WTC11 (cell line): ENCODE data around the gene DTNB. TPM values are rescaled to one million over a fixed set of nuclear protein-coding genes. Genes with fewer than 3 reads are reported as not detected.

ENCODE experiments used
- ATAC-seq: fragments of 200-7000 bp; cut with Tn5 transposase; 2 replicates; pipeline ENCODE4 v1.10.0; 2021; ENCODE audit warnings: mild to moderate bottlenecking, moderate library complexity
- CTCF ChIA-PET: fragments of 300-600 bp; sonication (Branson Sonifier 250); formaldehyde crosslinking; loops from one replicate; lab custom pipeline; 2021; ENCODE audit warnings: antibody characterized with exemption; lab: Charles Lee
- POLR2A ChIA-PET: fragments of 350-600 bp; sonication (Branson Sonifier 250); formaldehyde crosslinking; loops from one replicate; lab custom pipeline; 2021; ENCODE audit warnings: antibody characterized with exemption; lab: Charles Lee
- DNase-seq: peaks from one replicate; pipeline ENCODE4 v3.0.0; 2021; ENCODE audit warnings: low spot score
- H3K27ac Mint-ChIP-seq: 2 replicates; pipeline ENCODE4 v1.8.0; 2021; ENCODE audit warnings: mixed read lengths
- H3K27me3 Mint-ChIP-seq: 2 replicates; pipeline ENCODE4 v1.8.0; 2021; ENCODE audit warnings: low read depth, mild to moderate bottlenecking, moderate library complexity, mixed read lengths
- H3K36me3 Mint-ChIP-seq: 2 replicates; pipeline ENCODE4 v1.8.0; 2021; ENCODE audit warnings: mixed read lengths
- H3K4me1 Mint-ChIP-seq: 2 replicates; pipeline ENCODE4 v1.8.0; 2022; ENCODE audit warnings: mixed read lengths
- H3K4me3 Mint-ChIP-seq: 2 replicates; pipeline ENCODE4 v1.8.0; 2021; ENCODE audit warnings: mild to moderate bottlenecking, moderate library complexity, mixed read lengths
- H3K9me3 Mint-ChIP-seq: 2 replicates; pipeline ENCODE4 v1.8.0; 2021; ENCODE audit warnings: mixed read lengths
- ATF6 ChIP-seq: sonication (generic); formaldehyde crosslinking; IDR thresholded peaks from 2 replicates; pipeline ENCODE4 v1.8.1; 2023; ENCODE audit warnings: mild to moderate bottlenecking, missing genetic modification reagents
- FOXJ3 ChIP-seq: sonication (generic); formaldehyde crosslinking; IDR thresholded peaks from 2 replicates; pipeline ENCODE4 v1.9.0; 2021; ENCODE audit warnings: missing genetic modification reagents, mild to moderate bottlenecking, borderline replicate concordance
- GABPB1 ChIP-seq: sonication (generic); formaldehyde crosslinking; IDR thresholded peaks from 2 replicates; pipeline ENCODE4 v1.8.1; 2023; ENCODE audit warnings: mild to moderate bottlenecking, missing genetic modification reagents
- HMGA2 ChIP-seq: fragments of 250-450 bp; sonication (Bioruptor Pico); IDR thresholded peaks from 2 replicates; pipeline ENCODE4 v1.4.0; 2021; ENCODE audit warnings: mild to moderate bottlenecking, moderate library complexity
- IRF1 ChIP-seq: sonication (generic); formaldehyde crosslinking; IDR thresholded peaks from 2 replicates; pipeline ENCODE4 v1.8.0; 2023; ENCODE audit warnings: missing genetic modification reagents
- MXD4 ChIP-seq: fragments of 250-450 bp; sonication (Bioruptor Pico); IDR thresholded peaks from 2 replicates; pipeline ENCODE4 v1.8.0; 2021; ENCODE audit warnings: mild to moderate bottlenecking, moderate library complexity, borderline replicate concordance
- NFYB ChIP-seq: sonication (generic); formaldehyde crosslinking; conservative IDR thresholded peaks from 2 replicates; pipeline ENCODE4 v1.8.0; 2022; ENCODE audit warnings: low read depth, missing genetic modification reagents
- USF1 ChIP-seq: sonication (generic); formaldehyde crosslinking; IDR thresholded peaks from 2 replicates; pipeline ENCODE4 v1.8.0; 2022; ENCODE audit warnings: mild to moderate bottlenecking, missing genetic modification reagents
- USF2 ChIP-seq: sonication (generic); formaldehyde crosslinking; IDR thresholded peaks from 2 replicates; pipeline ENCODE4 v1.8.1; 2023; ENCODE audit warnings: mild to moderate bottlenecking, missing genetic modification reagents, moderate library complexity
- ZNF121 ChIP-seq: sonication (generic); formaldehyde crosslinking; IDR thresholded peaks from 2 replicates; pipeline ENCODE4 v1.8.0; 2023; ENCODE audit warnings: missing genetic modification reagents
- ZNF281 ChIP-seq: sonication (generic); formaldehyde crosslinking; IDR thresholded peaks from 2 replicates; pipeline ENCODE4 v1.8.0; 2023; ENCODE audit warnings: mild to moderate bottlenecking, missing genetic modification reagents
- ZNF317 ChIP-seq: sonication (generic); formaldehyde crosslinking; IDR thresholded peaks from 2 replicates; pipeline ENCODE4 v1.8.1; 2023; ENCODE audit warnings: low read depth, mild to moderate bottlenecking, moderate library complexity, missing genetic modification reagents, borderline replicate concordance
- ZNF671 ChIP-seq: fragments of 250-450 bp; sonication (Bioruptor Pico); IDR thresholded peaks from 2 replicates; pipeline ENCODE4 v1.8.0; 2021; ENCODE audit warnings: mild to moderate bottlenecking
- total RNA-seq: library from RNA; stranded (reverse); gene quantifications from 3 replicates; pipeline ENCODE4 v1.2.3, GENCODE V29; 2021
- TF ChIP-seq, protein P1 (sequence below): sonication (generic); formaldehyde crosslinking; IDR thresholded peaks from 2 replicates; pipeline ENCODE4 v1.8.1; 2023; ENCODE audit warnings: mild to moderate bottlenecking, missing genetic modification reagents, moderate library complexity
- TF ChIP-seq, protein P2 (sequence below): sonication (generic); formaldehyde crosslinking; IDR thresholded peaks from 2 replicates; pipeline ENCODE4 v1.8.1; 2023; ENCODE audit warnings: mild to moderate bottlenecking, moderate library complexity, missing genetic modification reagents
- TF ChIP-seq, protein P3 (sequence below): sonication (generic); formaldehyde crosslinking; IDR thresholded peaks from 2 replicates; pipeline ENCODE4 v1.8.0; 2022; ENCODE audit warnings: missing genetic modification reagents

The DTNB gene
- total RNA-seq, 1 experiment from 2014 or later, result 39.9 TPM

DNA sequence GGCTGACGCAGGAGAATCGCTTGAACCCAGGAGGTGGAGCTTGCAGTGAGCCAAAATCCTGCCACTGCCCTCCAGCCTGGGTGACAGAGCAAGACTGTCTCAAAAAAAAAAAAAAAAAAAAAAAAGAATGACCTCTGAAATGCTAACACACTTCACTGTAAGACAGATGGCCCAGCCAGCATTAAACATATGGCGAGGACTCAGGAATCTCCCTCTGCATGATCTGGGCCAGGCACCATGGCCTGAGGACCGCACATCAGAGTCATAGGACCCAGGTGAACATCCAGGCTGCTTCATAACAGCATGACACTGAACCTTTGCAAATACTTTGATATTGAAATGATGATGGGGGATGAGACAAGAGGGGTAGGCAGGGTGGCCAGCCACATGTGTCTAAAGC lies 275.6 kb downstream of the DTNB start:
- peak overlapping the region; percentile 51; the same call in 1 of the 2 replicates for H3K27ac Mint-ChIP-seq
- POLR2A ChIA-PET, result no interaction called here
- no peak for ATAC-seq

DNA sequence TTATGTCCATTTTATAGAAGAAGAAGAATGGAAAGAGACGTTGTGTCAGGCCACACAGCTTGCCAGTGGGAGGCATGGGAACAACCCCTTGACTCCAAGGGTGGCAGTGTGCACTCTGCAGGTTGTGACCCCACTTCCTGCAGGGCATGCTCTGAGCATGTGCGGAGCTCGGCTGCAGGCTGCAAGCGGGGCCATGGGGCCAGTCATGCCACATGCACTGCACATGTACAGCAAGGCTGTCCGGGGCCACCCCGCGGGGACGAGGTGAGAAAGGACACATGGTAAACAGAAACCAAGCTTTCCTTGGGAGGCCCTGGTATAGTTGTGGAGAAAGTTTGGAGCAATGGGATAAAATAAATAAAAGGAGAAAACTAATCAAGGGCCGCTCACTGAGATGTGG lies 284.2 kb downstream of the DTNB start:
- no peaks in the 10 kb centered on the region for H3K27me3 Mint-ChIP-seq
- CTCF ChIA-PET, result no interaction called here
- H3K4me1 Mint-ChIP-seq, result peaks cover 10% of the 10 kb centered on the region
- no peak for ATAC-seq
- no peak overlapping the region for H3K27ac Mint-ChIP-seq
- no peak for DNase-seq
- H3K4me3 Mint-ChIP-seq, result no peak overlapping the region
- peaks cover 21% of the 10 kb centered on the region for H3K36me3 Mint-ChIP-seq
- POLR2A ChIA-PET, result no interaction called here
- no peaks in the 10 kb centered on the region for H3K9me3 Mint-ChIP-seq
- no peak for TF ChIP-seq NFYB (CRISPR knock-in tag)
- no peak for TF ChIP-seq ZNF671 (CRISPR knock-in tag)
- no peak for TF ChIP-seq USF2 (CRISPR knock-in tag)
- no peak for TF ChIP-seq USF1 (CRISPR knock-in tag)
- TF ChIP-seq, protein P1, sequence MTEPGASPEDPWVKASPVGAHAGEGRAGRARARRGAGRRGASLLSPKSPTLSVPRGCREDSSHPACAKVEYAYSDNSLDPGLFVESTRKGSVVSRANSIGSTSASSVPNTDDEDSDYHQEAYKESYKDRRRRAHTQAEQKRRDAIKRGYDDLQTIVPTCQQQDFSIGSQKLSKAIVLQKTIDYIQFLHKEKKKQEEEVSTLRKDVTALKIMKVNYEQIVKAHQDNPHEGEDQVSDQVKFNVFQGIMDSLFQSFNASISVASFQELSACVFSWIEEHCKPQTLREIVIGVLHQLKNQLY (CRISPR knock-in tag), result no peak
- TF ChIP-seq, protein P2, sequence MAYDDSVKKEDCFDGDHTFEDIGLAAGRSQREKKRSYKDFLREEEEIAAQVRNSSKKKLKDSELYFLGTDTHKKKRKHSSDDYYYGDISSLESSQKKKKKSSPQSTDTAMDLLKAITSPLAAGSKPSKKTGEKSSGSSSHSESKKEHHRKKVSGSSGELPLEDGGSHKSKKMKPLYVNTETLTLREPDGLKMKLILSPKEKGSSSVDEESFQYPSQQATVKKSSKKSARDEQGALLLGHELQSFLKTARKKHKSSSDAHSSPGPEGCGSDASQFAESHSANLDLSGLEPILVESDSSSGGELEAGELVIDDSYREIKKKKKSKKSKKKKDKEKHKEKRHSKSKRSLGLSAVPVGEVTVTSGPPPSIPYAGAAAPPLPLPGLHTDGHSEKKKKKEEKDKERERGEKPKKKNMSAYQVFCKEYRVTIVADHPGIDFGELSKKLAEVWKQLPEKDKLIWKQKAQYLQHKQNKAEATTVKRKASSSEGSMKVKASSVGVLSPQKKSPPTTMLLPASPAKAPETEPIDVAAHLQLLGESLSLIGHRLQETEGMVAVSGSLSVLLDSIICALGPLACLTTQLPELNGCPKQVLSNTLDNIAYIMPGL (CRISPR knock-in tag), result no peak
- no peak for TF ChIP-seq ZNF317 (CRISPR knock-in tag)

More for the DNA sequence above, 275.6 kb downstream of the DTNB start:
- CTCF ChIA-PET, result interaction anchor here (0.7 to 2.2 kb wide), 2 partner anchors 36 to 62 kb away, joined by 3 to 11 read pairs; no protein-coding TSS in a partner anchor
- Mint-ChIP-seq H3K27me3 (no peaks in the 10 kb centered on the region), H3K36me3 (peaks cover 3% of the 10 kb centered on the region; the same call in 1 of the 2 replicates), H3K4me1 (peaks cover 12% of the 10 kb centered on the region), H3K9me3 (0 out of 2 replicates have a peak, but pooled peaks cover 3% of the 10 kb centered on the region), H3K4me3 (no peak overlapping the region)
- no peak for DNase-seq
- TF ChIP-seq ZNF121 (CRISPR knock-in tag) (no peak), FOXJ3 (CRISPR knock-in tag) (no peak), ZNF281 (CRISPR knock-in tag) (no peak), ATF6 (CRISPR knock-in tag) (no peak), GABPB1 (CRISPR knock-in tag) (no peak), HMGA2 (no peak), MXD4 (CRISPR knock-in tag) (no peak), IRF1 (no peak)
- TF ChIP-seq, protein P3, sequence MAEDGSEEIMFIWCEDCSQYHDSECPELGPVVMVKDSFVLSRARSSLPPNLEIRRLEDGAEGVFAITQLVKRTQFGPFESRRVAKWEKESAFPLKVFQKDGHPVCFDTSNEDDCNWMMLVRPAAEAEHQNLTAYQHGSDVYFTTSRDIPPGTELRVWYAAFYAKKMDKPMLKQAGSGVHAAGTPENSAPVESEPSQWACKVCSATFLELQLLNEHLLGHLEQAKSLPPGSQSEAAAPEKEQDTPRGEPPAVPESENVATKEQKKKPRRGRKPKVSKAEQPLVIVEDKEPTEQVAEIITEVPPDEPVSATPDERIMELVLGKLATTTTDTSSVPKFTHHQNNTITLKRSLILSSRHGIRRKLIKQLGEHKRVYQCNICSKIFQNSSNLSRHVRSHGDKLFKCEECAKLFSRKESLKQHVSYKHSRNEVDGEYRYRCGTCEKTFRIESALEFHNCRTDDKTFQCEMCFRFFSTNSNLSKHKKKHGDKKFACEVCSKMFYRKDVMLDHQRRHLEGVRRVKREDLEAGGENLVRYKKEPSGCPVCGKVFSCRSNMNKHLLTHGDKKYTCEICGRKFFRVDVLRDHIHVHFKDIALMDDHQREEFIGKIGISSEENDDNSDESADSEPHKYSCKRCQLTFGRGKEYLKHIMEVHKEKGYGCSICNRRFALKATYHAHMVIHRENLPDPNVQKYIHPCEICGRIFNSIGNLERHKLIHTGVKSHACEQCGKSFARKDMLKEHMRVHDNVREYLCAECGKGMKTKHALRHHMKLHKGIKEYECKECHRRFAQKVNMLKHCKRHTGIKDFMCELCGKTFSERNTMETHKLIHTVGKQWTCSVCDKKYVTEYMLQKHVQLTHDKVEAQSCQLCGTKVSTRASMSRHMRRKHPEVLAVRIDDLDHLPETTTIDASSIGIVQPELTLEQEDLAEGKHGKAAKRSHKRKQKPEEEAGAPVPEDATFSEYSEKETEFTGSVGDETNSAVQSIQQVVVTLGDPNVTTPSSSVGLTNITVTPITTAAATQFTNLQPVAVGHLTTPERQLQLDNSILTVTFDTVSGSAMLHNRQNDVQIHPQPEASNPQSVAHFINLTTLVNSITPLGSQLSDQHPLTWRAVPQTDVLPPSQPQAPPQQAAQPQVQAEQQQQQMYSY (CRISPR knock-in tag), result no peak
